ENCODE measurements around the gene SCAF1.

DNA sequence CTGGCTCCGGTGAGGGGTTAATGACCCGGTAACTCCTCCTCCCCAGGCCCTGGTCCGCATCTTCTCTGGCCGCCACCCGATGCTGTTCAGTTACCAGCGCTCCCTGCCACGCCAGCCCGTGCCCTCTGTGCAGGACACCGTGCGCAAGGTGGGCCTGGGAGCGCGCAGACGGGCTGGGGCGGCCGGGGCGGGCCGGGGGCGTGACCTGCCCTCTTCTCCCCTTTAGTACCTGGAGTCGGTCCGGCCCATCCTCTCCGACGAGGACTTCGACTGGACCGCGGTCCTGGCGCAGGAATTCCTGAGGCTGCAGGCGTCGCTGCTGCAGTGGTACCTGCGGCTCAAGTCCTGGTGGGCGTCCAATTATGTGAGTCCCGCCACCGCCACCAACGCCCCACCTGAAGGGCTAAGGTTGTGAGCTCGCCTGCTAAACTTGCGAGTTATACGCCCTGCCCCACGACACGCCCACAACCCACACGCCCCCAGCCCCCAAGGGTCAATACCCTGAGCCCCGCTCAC, 59.3 kb downstream of the SCAF1 start:
- TF ChIP-seq, protein P1, sequence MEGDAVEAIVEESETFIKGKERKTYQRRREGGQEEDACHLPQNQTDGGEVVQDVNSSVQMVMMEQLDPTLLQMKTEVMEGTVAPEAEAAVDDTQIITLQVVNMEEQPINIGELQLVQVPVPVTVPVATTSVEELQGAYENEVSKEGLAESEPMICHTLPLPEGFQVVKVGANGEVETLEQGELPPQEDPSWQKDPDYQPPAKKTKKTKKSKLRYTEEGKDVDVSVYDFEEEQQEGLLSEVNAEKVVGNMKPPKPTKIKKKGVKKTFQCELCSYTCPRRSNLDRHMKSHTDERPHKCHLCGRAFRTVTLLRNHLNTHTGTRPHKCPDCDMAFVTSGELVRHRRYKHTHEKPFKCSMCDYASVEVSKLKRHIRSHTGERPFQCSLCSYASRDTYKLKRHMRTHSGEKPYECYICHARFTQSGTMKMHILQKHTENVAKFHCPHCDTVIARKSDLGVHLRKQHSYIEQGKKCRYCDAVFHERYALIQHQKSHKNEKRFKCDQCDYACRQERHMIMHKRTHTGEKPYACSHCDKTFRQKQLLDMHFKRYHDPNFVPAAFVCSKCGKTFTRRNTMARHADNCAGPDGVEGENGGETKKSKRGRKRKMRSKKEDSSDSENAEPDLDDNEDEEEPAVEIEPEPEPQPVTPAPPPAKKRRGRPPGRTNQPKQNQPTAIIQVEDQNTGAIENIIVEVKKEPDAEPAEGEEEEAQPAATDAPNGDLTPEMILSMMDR (IDR thresholded peaks at IDR 0.05 in 2 of 3, conservative IDR thresholded peaks at IDR 0.05 in 1 of 3; ENCODE audit: insufficient read depth in 2 of 3, low read depth in 1 of 3, low read length in 3 of 3), result no peak
- TF ChIP-seq NR1H2 (CRISPR knock-in tag; IDR thresholded peaks at IDR 0.05) (no peak), RCOR1 (IDR thresholded peaks at IDR 0.05; ENCODE audit: borderline replicate concordance in 1 of 2, low read depth in 2 of 2, low read length in 2 of 2) (no peak), POLR2A (conservative IDR thresholded peaks at IDR 0.05) (no peak)

Measured in K562 (cell line).